ENCODE measurements around the gene TBXA2R. TPM values are rescaled to one million over a fixed set of nuclear protein-coding genes. Genes with fewer than 3 reads are reported as not detected.

Gene TBXA2R
- polyA plus RNA-seq, 1 donor (not counting 4 experiments of a cell fraction or from before 2014, with no cell fraction given): not detected

DNA sequence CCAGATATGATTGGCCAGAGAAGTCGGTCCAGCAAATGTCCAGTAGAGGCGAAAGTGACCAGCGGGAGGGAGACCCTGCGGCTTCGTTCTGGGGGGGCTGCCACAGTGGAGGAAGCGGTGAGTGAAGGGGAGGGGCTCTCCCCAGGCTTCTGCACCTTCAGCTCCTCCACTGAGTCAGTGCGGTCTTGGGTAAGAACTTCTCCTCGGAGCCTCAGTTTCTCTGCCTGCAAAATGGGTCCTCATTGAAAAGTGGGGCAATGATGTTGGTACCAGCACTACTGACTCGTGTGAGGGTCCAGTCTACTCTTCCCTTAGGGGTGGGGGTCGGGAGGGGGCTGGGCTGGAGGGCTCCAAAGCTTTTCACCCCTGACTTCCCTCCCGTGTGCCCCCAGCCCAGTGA, 17.2 kb downstream of the TBXA2R start:
- H2AFZ ChIP-seq (ENCODE audit: control insufficient read depth, low read length): no peak overlapping the region
- H3K27me3 ChIP-seq (ENCODE audit: control insufficient read depth, extremely low read depth, insufficient read depth, low read length): peaks cover 37% of the 10 kb centered on the region

DNA sequence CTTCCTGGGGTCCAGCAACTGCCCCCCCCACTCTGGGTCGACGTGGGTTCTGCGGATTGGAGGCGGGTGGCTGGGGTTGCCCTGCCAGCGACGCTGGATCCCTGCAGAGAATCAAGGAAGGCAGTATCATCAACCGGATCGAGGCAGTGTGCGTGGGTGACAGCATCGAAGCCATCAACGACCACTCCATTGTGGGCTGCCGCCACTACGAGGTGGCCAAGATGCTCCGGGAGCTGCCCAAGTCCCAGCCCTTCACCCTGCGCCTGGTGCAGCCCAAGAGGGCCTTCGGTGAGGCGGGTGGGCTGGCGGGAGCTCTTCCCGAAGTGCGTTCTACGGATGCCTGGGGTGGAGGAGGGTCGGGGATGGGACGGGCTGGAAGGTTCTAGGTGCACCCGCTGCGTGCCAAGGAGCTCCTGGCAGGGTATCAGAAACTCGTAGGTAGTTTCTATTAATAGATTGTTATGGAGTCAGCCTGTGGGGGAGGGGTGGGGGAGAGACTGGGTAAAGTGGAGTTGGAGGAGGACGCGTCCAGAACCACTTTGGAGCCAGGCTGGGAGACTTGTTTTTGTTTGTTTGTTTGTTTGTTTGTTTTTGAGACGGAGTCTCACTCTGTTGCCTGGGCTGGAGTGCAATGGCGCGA, 19.8 kb downstream of the TBXA2R start:
- no peaks in the 10 kb centered on the region for H3K36me3 ChIP-seq (ENCODE audit: control insufficient read depth in 2 of 2, extremely low read depth in 1 of 2, insufficient read depth in 2 of 2, low read length in 2 of 2)
- H3K27ac ChIP-seq (ENCODE audit: control insufficient read depth, insufficient read depth, low read length): no peak overlapping the region
- H2AFZ ChIP-seq (ENCODE audit: control insufficient read depth, low read length): no peak overlapping the region
- H3K9me3 ChIP-seq (ENCODE audit: control insufficient read depth, low read depth, low read length): no peaks in the 10 kb centered on the region
- FAIRE-seq: no peak
- no peak overlapping the region for H3K4me2 ChIP-seq (ENCODE audit: control insufficient read depth, extremely low read depth, insufficient read depth, low read depth, low read length)
- H3K27me3 ChIP-seq (ENCODE audit: control insufficient read depth, extremely low read depth, insufficient read depth, low read length): peaks cover 34% of the 10 kb centered on the region
- TF ChIP-seq EZH2 (IDR thresholded peaks at IDR 0.05; ENCODE audit: low read length): no peak
- no peak for TF ChIP-seq CTCF (optimal IDR thresholded peaks at IDR 0.05 in 1 of 3, IDR thresholded peaks at IDR 0.05 in 1 of 3, conservative IDR thresholded peaks at IDR 0.05 in 1 of 3; ENCODE audit: extremely low read depth in 1 of 3, insufficient read depth in 2 of 3, low read length in 3 of 3)
- H3K9ac ChIP-seq (ENCODE audit: control insufficient read depth, extremely low read depth, insufficient read depth, low read length): no peak overlapping the region
- H3K9me1 ChIP-seq (ENCODE audit: control insufficient read depth, extremely low read depth, insufficient read depth, low read length): no peaks in the 10 kb centered on the region
- H3K79me2 ChIP-seq (ENCODE audit: control insufficient read depth, insufficient read depth, low read length): no peaks in the 10 kb centered on the region
- no peaks in the 10 kb centered on the region for H3K4me1 ChIP-seq (ENCODE audit: control insufficient read depth, extremely low read depth, insufficient read depth, low read length)
- no peak overlapping the region for H3K4me3 ChIP-seq (ENCODE audit: control insufficient read depth in 2 of 3, extremely low read depth in 1 of 3, insufficient read depth in 2 of 3, low read depth in 1 of 3, low read length in 3 of 3)
- dilution Hi-C loops (cut with MboI; ENCODE audit: extremely low pct_ligation_motif_present, low sequenced_read_pairs): no loop called here
- no peak for DNase-seq (ENCODE audit: low read depth, low spot score)
- no peaks in the 10 kb centered on the region for H4K20me1 ChIP-seq (ENCODE audit: control insufficient read depth, extremely low read depth, insufficient read depth, low read length)

More for the DNA sequence above, 17.2 kb downstream of the TBXA2R start:
- Histone ChIP-seq H3K79me2 (ENCODE audit: control insufficient read depth, insufficient read depth, low read length) (no peaks in the 10 kb centered on the region), H4K20me1 (ENCODE audit: control insufficient read depth, extremely low read depth, insufficient read depth, low read length) (no peaks in the 10 kb centered on the region), H3K27ac (ENCODE audit: control insufficient read depth, insufficient read depth, low read length) (no peak overlapping the region), H3K9ac (ENCODE audit: control insufficient read depth, extremely low read depth, insufficient read depth, low read length) (no peak overlapping the region), H3K4me1 (ENCODE audit: control insufficient read depth, extremely low read depth, insufficient read depth, low read length) (no peaks in the 10 kb centered on the region), H3K36me3 (ENCODE audit: control insufficient read depth in 2 of 2, extremely low read depth in 1 of 2, insufficient read depth in 2 of 2, low read length in 2 of 2) (no peaks in the 10 kb centered on the region), H3K9me3 (ENCODE audit: control insufficient read depth, low read depth, low read length) (no peaks in the 10 kb centered on the region), H3K4me2 (ENCODE audit: control insufficient read depth, extremely low read depth, insufficient read depth, low read depth, low read length) (no peak overlapping the region), H3K4me3 (ENCODE audit: control insufficient read depth in 2 of 3, extremely low read depth in 1 of 3, insufficient read depth in 2 of 3, low read depth in 1 of 3, low read length in 3 of 3) (no peak overlapping the region), H3K9me1 (ENCODE audit: control insufficient read depth, extremely low read depth, insufficient read depth, low read length) (no peaks in the 10 kb centered on the region)
- TF ChIP-seq EZH2 (IDR thresholded peaks at IDR 0.05; ENCODE audit: low read length): no peak
- no peak for TF ChIP-seq CTCF (optimal IDR thresholded peaks at IDR 0.05 in 1 of 3, IDR thresholded peaks at IDR 0.05 in 1 of 3, conservative IDR thresholded peaks at IDR 0.05 in 1 of 3; ENCODE audit: extremely low read depth in 1 of 3, insufficient read depth in 2 of 3, low read length in 3 of 3)
- FAIRE-seq (no peak), DNase-seq (ENCODE audit: low read depth, low spot score) (no peak)
- dilution Hi-C loops (cut with MboI; ENCODE audit: extremely low pct_ligation_motif_present, low sequenced_read_pairs): no loop called here

Data from keratinocyte (primary cell).